Uterus (tissue), 4 donors: ENCODE measurements around the gene TBCE. TPM values are rescaled to one million over a fixed set of nuclear protein-coding genes. Genes with fewer than 3 reads are reported as not detected.
"Not testable (repeated sequence)": the region's sequence is repeated elsewhere in the genome, so short reads cannot be mapped to it uniquely, and the experiment has no call there.

Experiments
- DNase-seq, 2 donors: peaks; one replicate each; pipeline ENCODE4 v3.0.0-alpha.2; 2019 to 2020
- H3K27ac ChIP-seq, 2 donors: fragments of 200-600 bp; sonication (generic); 1 replicate in 1 of 2; 2 replicates in 1 of 2; pipeline ENCODE4 v1.5.1; 2016 to 2018
- H3K27me3 ChIP-seq, 2 donors: fragments of 200-600 bp; sonication (generic); one replicate each; pipeline ENCODE4 v1.5.1; 2018 to 2019; ENCODE audit warnings: control low read depth in 1 of 2
- H3K36me3 ChIP-seq, 2 donors: fragments of 200-600 bp; sonication (generic); one replicate each; pipeline ENCODE4 v1.5.1; 2019; ENCODE audit warnings: control low read depth in 1 of 2
- H3K4me1 ChIP-seq, 2 donors: fragments of 200-600 bp; sonication (generic); one replicate each; pipeline ENCODE4 v1.5.1; 2018 to 2019; ENCODE audit warnings: control low read depth in 1 of 2
- H3K4me3 ChIP-seq, 2 donors: fragments of 200-600 bp; sonication (generic); 1 replicate in 1 of 2; 2 replicates in 1 of 2; pipeline ENCODE4 v1.5.1; 2018 to 2019; ENCODE audit warnings: mild to moderate bottlenecking in 1 of 2
- H3K9me3 ChIP-seq, 2 donors: fragments of 200-600 bp; sonication (generic); one replicate each; pipeline ENCODE4 v1.5.1; 2019; ENCODE audit warnings: control low read depth in 1 of 2
- CTCF ChIP-seq, 4 experiments: fragments of 200-600 bp in 2 of 4; fragments of 450-650 bp in 2 of 4; sonication (generic) in 2 of 4; IDR thresholded peaks; one replicate each; pipeline ENCODE4 v1.5.1; 2016 to 2019; ENCODE audit warnings: antibody characterized with exemption in 4 of 4, mild to moderate bottlenecking in 2 of 4, moderate library complexity in 1 of 4
- POLR2A ChIP-seq, 2 donors: fragments of 450-650 bp; IDR thresholded peaks; one replicate each; pipeline ENCODE4 v1.6.1; 2016; ENCODE audit warnings: antibody characterized with exemption in 2 of 2, mild to moderate bottlenecking in 1 of 2, moderate library complexity in 1 of 2
- intact Hi-C: fragments of 100-400 bp; cut with DNase I; formaldehyde crosslinking; loops from one replicate; pipeline ENCODE4 v1.15.1; 2023; ENCODE audit warnings: low total_unique reads
- total RNA-seq, 4 donors: library from RNA; depleted of rRNA in 3 of 4; stranded (reverse); fragments of >200 nt in 3 of 4; gene quantifications; one replicate each; pipeline versions ENCODE4 v1.1.0 to v1.2.4, GENCODE V29; 2014 to 2023
- donor health status: DM: yes; HTN: yes; CAD: no.

TBCE gene
- total RNA-seq, 4 donors from 2014 or later = 9.7 to 34.5 (median 19.6) TPM

GRCh38 chr1:235454021-235454420, 86.8 kb downstream of the TBCE start:
- no peak for TF ChIP-seq CTCF (IDR thresholded peaks at IDR 0.05)
- TF ChIP-seq POLR2A (IDR thresholded peaks at IDR 0.05) = no peak

GRCh38 chr1:235455097-235455496, 87.9 kb downstream of the TBCE start:
- Histone ChIP-seq H3K27ac (no peak overlapping the region), H3K4me3 (no peak overlapping the region), H3K9me3 (no peaks in the 10 kb centered on the region), H3K4me1 (no peaks in the 10 kb centered on the region), H3K36me3 (no peaks in the 10 kb centered on the region), H3K27me3 (no peaks in the 10 kb centered on the region)
- no peak for DNase-seq
- TF ChIP-seq CTCF (IDR thresholded peaks at IDR 0.05) (no peak), POLR2A (IDR thresholded peaks at IDR 0.05) (no peak)
- intact Hi-C loops = no loop called here

More at GRCh38 chr1:235454021-235454420, 86.8 kb downstream of the TBCE start:
- Histone ChIP-seq H3K27ac (no peak overlapping the region), H3K36me3 (no peaks in the 10 kb centered on the region), H3K9me3 (no peaks in the 10 kb centered on the region), H3K4me3 (no peak overlapping the region), H3K27me3 (no peaks in the 10 kb centered on the region), H3K4me1 (no peaks in the 10 kb centered on the region)
- DNase-seq = no peak
- intact Hi-C loops = no loop called here

GRCh38 chr1:235455823-235456222, 88.6 kb downstream of the TBCE start:
- no peaks in the 10 kb centered on the region for H3K36me3 ChIP-seq
- no peak overlapping the region for H3K27ac ChIP-seq

GRCh38 chr1:235457856-235458255, 90.6 kb downstream of the TBCE start:
- H3K9me3 ChIP-seq, H3K27me3 ChIP-seq, H3K4me3 ChIP-seq, H3K27ac ChIP-seq, H3K36me3 ChIP-seq, DNase-seq, H3K4me1 ChIP-seq, intact Hi-C loops: not testable (repeated sequence)

More at GRCh38 chr1:235455823-235456222, 88.6 kb downstream of the TBCE start:
- no peak overlapping the region for H3K4me3 ChIP-seq
- no peaks in the 10 kb centered on the region for H3K4me1 ChIP-seq
- TF ChIP-seq POLR2A (IDR thresholded peaks at IDR 0.05) = no peak
- no peak for TF ChIP-seq CTCF (IDR thresholded peaks at IDR 0.05)
- no peaks in the 10 kb centered on the region for H3K27me3 ChIP-seq
- no peaks in the 10 kb centered on the region for H3K9me3 ChIP-seq
- intact Hi-C loops = no loop called here
- DNase-seq = no peak

- no peak for TF ChIP-seq POLR2A (IDR thresholded peaks at IDR 0.05)
- TF ChIP-seq CTCF (IDR thresholded peaks at IDR 0.05) = no peak
Measured at GRCh38 chr1:235460770-235461169, 93.5 kb downstream of the TBCE start.

GRCh38 chr1:235461954-235462353, 94.7 kb downstream of the TBCE start:
- Histone ChIP-seq H3K27me3 (no peaks in the 10 kb centered on the region), H3K27ac (no peak overlapping the region), H3K4me3 (no peak overlapping the region), H3K9me3 (no peaks in the 10 kb centered on the region), H3K4me1 (no peaks in the 10 kb centered on the region), H3K36me3 (no peaks in the 10 kb centered on the region)
- intact Hi-C loops = no loop called here
- TF ChIP-seq POLR2A (IDR thresholded peaks at IDR 0.05) = no peak
- TF ChIP-seq CTCF (IDR thresholded peaks at IDR 0.05) = no peak
- no peak for DNase-seq

More at GRCh38 chr1:235460770-235461169, 93.5 kb downstream of the TBCE start:
- no peaks in the 10 kb centered on the region for H3K27me3 ChIP-seq
- H3K27ac ChIP-seq = no peak overlapping the region
- no peak for DNase-seq
- H3K4me1 ChIP-seq = no peaks in the 10 kb centered on the region
- intact Hi-C loops = no loop called here
- no peak overlapping the region for H3K4me3 ChIP-seq
- no peaks in the 10 kb centered on the region for H3K36me3 ChIP-seq
- no peaks in the 10 kb centered on the region for H3K9me3 ChIP-seq

- intact Hi-C loops = not testable (repeated sequence)
Measured at GRCh38 chr1:235462832-235463231, 95.6 kb downstream of the TBCE start.

More at GRCh38 chr1:235462832-235463231, 95.6 kb downstream of the TBCE start:
- H3K27me3 ChIP-seq, H3K36me3 ChIP-seq, H3K9me3 ChIP-seq, H3K4me3 ChIP-seq, DNase-seq, H3K4me1 ChIP-seq, H3K27ac ChIP-seq: not testable (repeated sequence)
